ENCODE results near the gene ARHGEF6. TPM values are rescaled to one million over a fixed set of nuclear protein-coding genes. Genes with fewer than 3 reads are reported as not detected.

The ARHGEF6 gene
- total and polyA plus RNA-seq, 12 donors = 9.1 to 37.9 (median 25.0) TPM

DNA sequence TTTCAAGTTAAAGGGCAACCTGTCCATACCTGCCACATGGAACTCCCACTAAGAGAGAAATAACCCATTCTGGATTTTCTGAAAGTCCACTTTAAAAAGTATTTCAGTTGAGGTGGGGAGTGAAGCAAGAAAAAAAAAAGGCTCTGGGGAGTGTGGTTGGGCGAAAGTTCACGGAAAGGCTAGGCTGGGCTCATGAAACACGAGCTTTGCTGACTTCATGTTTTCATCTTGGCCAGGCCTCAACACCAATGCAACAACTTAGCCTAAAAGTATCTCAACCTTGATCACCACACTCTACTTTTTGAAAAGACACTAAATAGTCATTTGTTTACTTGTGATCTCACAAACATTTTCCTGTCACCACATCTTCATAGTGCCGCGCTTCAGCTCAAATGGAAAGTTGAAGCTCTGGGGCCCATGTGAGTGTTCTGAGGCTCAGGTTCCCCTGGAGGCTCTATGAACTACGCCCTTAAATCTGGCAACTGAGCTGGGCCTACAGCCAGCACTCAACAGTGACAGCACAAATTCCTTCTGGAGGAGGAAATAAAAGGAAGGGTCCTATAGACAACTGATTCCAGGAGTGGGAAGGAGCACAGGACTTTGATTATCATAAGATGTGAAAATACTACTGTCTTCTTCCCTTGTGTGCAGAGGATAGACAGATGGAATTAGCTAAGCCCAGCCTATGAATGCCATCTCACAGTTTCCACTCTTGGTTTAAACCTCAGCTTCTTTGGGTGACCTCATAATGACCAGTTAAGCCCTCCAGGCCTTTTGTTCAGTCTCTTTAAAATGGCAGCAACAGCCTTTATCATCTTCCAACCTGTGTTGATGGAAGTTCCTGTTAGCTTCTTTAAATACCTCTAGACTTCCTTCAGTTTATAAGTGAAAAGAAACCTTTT, 127.7 kb downstream of the ARHGEF6 start:
- no peak for TF ChIP-seq POLR2A (IDR thresholded peaks at IDR 0.05)
- TF ChIP-seq, protein P1, sequence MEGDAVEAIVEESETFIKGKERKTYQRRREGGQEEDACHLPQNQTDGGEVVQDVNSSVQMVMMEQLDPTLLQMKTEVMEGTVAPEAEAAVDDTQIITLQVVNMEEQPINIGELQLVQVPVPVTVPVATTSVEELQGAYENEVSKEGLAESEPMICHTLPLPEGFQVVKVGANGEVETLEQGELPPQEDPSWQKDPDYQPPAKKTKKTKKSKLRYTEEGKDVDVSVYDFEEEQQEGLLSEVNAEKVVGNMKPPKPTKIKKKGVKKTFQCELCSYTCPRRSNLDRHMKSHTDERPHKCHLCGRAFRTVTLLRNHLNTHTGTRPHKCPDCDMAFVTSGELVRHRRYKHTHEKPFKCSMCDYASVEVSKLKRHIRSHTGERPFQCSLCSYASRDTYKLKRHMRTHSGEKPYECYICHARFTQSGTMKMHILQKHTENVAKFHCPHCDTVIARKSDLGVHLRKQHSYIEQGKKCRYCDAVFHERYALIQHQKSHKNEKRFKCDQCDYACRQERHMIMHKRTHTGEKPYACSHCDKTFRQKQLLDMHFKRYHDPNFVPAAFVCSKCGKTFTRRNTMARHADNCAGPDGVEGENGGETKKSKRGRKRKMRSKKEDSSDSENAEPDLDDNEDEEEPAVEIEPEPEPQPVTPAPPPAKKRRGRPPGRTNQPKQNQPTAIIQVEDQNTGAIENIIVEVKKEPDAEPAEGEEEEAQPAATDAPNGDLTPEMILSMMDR (IDR thresholded peaks at IDR 0.05) = no peak
- 69 to 92% (median 78%) methylated on average over 6 of the region's 6 CpGs for WGBS, 4 donors
- no peak overlapping the region for H3K4me3 ChIP-seq
- H3K27me3 ChIP-seq = no peaks in the 10 kb centered on the region
- intact Hi-C loops (cut with DNase I) = no loop called here
- H3K27ac ChIP-seq = no peak overlapping the region
- DNase-seq = no peak
- H3K9me3 ChIP-seq (replicated peaks in 1 of 3) = no peaks in the 10 kb centered on the region
- H3K36me3 ChIP-seq (replicated peaks in 1 of 2) = no peaks in the 10 kb centered on the region
- no peaks in the 10 kb centered on the region for H3K4me1 ChIP-seq (replicated peaks in 1 of 2)

DNA sequence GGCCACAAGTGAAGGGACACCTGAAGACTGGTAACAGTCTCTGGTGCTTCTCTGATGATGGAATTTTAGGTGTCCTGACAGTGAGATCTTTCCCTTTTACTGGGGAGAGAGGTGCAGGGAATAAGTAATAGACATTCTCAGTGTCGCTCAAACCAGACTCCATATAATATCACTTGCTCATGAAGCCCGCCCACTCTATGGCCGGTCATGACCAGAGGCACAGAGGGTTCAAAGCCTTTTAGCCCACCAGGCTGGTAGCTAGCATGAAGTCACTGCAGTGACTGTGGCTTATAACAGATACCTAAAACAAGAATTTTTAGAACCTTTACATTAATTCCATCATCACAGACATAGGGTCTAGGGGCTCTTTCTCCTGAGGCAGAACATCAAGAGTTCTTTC, 129.9 kb downstream of the ARHGEF6 start:
- Histone ChIP-seq H3K4me3 (no peak overlapping the region), H3K9me3 (replicated peaks in 1 of 3) (no peaks in the 10 kb centered on the region), H3K36me3 (replicated peaks in 1 of 2) (no peaks in the 10 kb centered on the region), H3K4me1 (replicated peaks in 1 of 2) (no peaks in the 10 kb centered on the region), H3K27ac (no peak overlapping the region), H3K27me3 (no peaks in the 10 kb centered on the region)
- intact Hi-C loops (cut with DNase I) = no loop called here
- WGBS, 4 donors = 83 to 94% (median 89%) methylated on average over 3 of the region's 3 CpGs
- DNase-seq = no peak
- TF ChIP-seq, protein P1 (IDR thresholded peaks at IDR 0.05) = no peak
- no peak for TF ChIP-seq POLR2A (IDR thresholded peaks at IDR 0.05)

DNA sequence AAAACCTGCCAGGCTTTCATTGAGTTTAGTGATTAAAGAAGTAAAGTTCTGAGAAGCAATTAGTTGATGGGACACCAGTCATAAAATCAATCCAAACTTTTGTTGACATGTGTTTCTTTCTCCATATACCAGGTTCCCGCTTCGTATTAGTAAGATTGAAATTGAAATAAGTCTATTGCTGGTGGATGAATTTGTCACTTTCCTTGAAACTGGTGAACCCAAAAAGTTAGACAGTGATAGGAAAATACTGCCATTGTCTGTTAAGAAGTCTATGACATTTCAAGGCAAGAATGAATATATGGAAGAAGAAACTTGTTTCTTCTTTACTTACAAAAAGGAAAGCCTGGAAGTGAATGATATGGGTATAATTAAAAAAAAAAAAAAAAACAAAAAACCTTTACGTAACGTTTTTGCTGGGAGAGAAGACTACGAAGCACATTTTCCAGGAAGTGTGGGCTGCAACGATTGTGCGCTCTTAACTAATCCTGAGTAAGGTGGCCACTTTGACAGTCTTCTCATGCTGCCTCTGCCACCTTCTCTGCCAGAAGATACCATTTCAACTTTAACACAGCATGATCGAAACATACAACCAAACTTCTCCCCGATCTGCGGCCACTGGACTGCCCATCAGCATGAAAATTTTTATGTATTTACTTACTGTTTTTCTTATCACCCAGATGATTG, 132.9 kb downstream of the ARHGEF6 start, which contains the start of gene CD40LG:
TSS of gene CD40LG (plus strand) at position 482 of the 684 bp plus-strand sequence. CDS start at position 573, 91 bp downstream.
- no peaks in the 10 kb centered on the region for H3K4me1 ChIP-seq (replicated peaks in 1 of 2)
- H3K36me3 ChIP-seq (replicated peaks in 1 of 2) = no peaks in the 10 kb centered on the region
- no peak within 1 kb of the TSS for H3K4me3 ChIP-seq
- no peak for TF ChIP-seq POLR2A (IDR thresholded peaks at IDR 0.05)
- TF ChIP-seq, protein P1 (IDR thresholded peaks at IDR 0.05) = no peak
- no peaks in the 10 kb centered on the region for H3K27me3 ChIP-seq
- 83 to 90% (median 87%) methylated on average over 10 of the region's 10 CpGs for WGBS, 4 donors
- H3K27ac ChIP-seq = no peak within 1 kb of the TSS
- intact Hi-C loops (cut with DNase I) = no loop called here
- H3K9me3 ChIP-seq (replicated peaks in 1 of 3) = no peaks in the 10 kb centered on the region
- DNase-seq = no peak

DNA sequence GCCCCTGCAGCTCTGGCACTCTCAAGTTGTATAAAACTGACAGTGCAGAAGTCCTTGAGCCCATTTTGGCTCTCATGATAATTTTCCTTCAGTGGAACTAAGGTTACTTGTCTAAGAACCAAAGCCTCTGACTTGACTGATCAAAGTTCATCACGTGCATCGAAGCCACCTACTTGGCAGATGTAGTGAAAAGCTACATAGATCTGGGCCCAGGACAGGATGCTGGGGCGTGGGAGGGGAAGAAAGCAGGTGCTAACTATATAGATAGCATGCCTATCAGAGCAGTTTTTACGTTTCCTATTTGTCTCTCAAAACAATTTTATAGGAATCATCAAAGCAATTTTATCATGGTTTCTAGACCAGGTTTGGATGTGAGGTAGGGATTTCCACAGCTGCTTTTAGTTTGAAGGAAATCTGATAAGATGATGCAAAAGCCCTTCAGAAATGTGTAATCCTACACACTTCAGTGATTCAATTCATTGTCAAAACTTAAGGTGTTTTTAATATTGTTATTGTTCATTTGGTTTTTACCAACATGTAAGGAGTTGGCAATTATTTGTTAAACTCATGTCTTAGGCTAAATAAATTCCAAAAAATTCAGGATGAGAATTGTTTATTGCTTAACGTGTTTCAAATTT, 134.0 kb downstream of the ARHGEF6 start:
- Histone ChIP-seq H3K9me3 (replicated peaks in 1 of 3) (no peaks in the 10 kb centered on the region), H3K27me3 (no peaks in the 10 kb centered on the region), H3K27ac (no peak overlapping the region), H3K4me3 (no peak overlapping the region), H3K36me3 (replicated peaks in 1 of 2) (no peaks in the 10 kb centered on the region), H3K4me1 (replicated peaks in 1 of 2) (no peaks in the 10 kb centered on the region)
- TF ChIP-seq, protein P1 (IDR thresholded peaks at IDR 0.05) = no peak
- no peak for TF ChIP-seq POLR2A (IDR thresholded peaks at IDR 0.05)
- no peak for DNase-seq
- intact Hi-C loops (cut with DNase I) = no loop called here
- WGBS, 4 donors = 48 to 76% (median 68%) methylated on average over 3 to 5 of the region's 5 CpGs

All from adrenal gland (tissue), 12 donors.